Neural progenitor cell (in vitro differentiated cells): ENCODE measurements around the gene MORN5. TPM values are rescaled to one million over a fixed set of nuclear protein-coding genes. Genes with fewer than 3 reads are reported as not detected.

ENCODE experiments used
- DNase-seq: peaks from one replicate; pipeline ENCODE4 v3.0.0-alpha.2; 2016; ENCODE audit warnings: low spot score
- H2AFZ ChIP-seq: fragments of 200-600 bp; sonication (generic); replicated peaks from 2 replicates; pipeline ENCODE4 v1.6.1; 2016; ENCODE audit warnings: antibody characterized with exemption
- H3F3A ChIP-seq: fragments of 200-600 bp; sonication (generic); 2 replicates; pipeline ENCODE4 v1.6.1; 2016; ENCODE audit warnings: antibody characterized with exemption, low read depth
- H3K27ac ChIP-seq: fragments of 200-600 bp; sonication (generic); 2 replicates; pipeline ENCODE4 v1.5.1; 2016; ENCODE audit warnings: mild to moderate bottlenecking
- H3K27me3 ChIP-seq: fragments of 200-600 bp; sonication (generic); 2 replicates; pipeline ENCODE4 v1.6.1; 2016; ENCODE audit warnings: mild to moderate bottlenecking, moderate library complexity
- H3K36me3 ChIP-seq: fragments of 200-600 bp; sonication (generic); 2 replicates; pipeline ENCODE4 v1.5.1; 2016
- H3K4me1 ChIP-seq: fragments of 200-600 bp; sonication (generic); 2 replicates; pipeline ENCODE4 v1.6.1; 2016; ENCODE audit warnings: mixed run types
- H3K4me2 ChIP-seq: fragments of 200-600 bp; sonication (generic); 2 replicates; pipeline ENCODE4 v1.6.1; 2016
- H3K4me3 ChIP-seq: fragments of 200-600 bp; sonication (generic); 2 replicates; pipeline ENCODE4 v1.5.1; 2016
- H3K79me2 ChIP-seq: fragments of 200-600 bp; sonication (generic); 2 replicates; pipeline ENCODE4 v1.6.1; 2016; ENCODE audit warnings: low read depth
- H3K9ac ChIP-seq: fragments of 200-600 bp; sonication (generic); 2 replicates; pipeline ENCODE4 v1.6.1; 2016
- H3K9me3 ChIP-seq: fragments of 200-600 bp; sonication (generic); 2 replicates; pipeline ENCODE4 v1.5.1; 2016; ENCODE audit warnings: low read depth
- H4K20me1 ChIP-seq: fragments of 200-600 bp; sonication (generic); 2 replicates; pipeline ENCODE4 v1.6.1; 2016; ENCODE audit warnings: low read depth
- H3K27ac Mint-ChIP-seq: 3 replicates; pipeline ENCODE4 v1.8.0; 2021; ENCODE audit warnings: mixed read lengths
- H3K27me3 Mint-ChIP-seq: 2 replicates; pipeline ENCODE4 v1.8.0; 2022; ENCODE audit warnings: low read depth, mild to moderate bottlenecking, inconsistent platforms, moderate library complexity, mixed read lengths; ENCODE audit not compliant: insufficient read depth
- H3K36me3 Mint-ChIP-seq: 3 replicates; pipeline ENCODE4 v1.8.0; 2021; ENCODE audit warnings: mixed read lengths
- H3K4me1 Mint-ChIP-seq: 3 replicates; pipeline ENCODE4 v1.8.0; 2021; ENCODE audit warnings: mixed read lengths
- H3K4me3 Mint-ChIP-seq: 3 replicates; pipeline ENCODE4 v1.8.0; 2021; ENCODE audit warnings: mild to moderate bottlenecking, moderate library complexity, mixed read lengths
- H3K9me3 Mint-ChIP-seq: 3 replicates; pipeline ENCODE4 v1.8.0; 2020; ENCODE audit warnings: mixed read lengths
- CTCF ChIP-seq: fragments of 200-600 bp; sonication (generic); IDR thresholded peaks from 2 replicates; pipeline ENCODE4 v1.5.1; 2017; ENCODE audit warnings: antibody characterized with exemption, mild to moderate bottlenecking
- EZH2 ChIP-seq: fragments of 200-600 bp; sonication (generic); IDR thresholded peaks from 2 replicates; pipeline ENCODE4 v1.6.1; 2017; ENCODE audit warnings: antibody characterized with exemption, mild to moderate bottlenecking, moderate library complexity
- EZH2phosphoT487 ChIP-seq: fragments of 200-600 bp; sonication (generic); IDR thresholded peaks from 2 replicates; pipeline ENCODE4 v1.6.1; 2017; ENCODE audit warnings: antibody characterized with exemption
- total RNA-seq: library from RNA; depleted of rRNA; stranded (reverse); fragments of >200 nt; gene quantifications from 2 replicates; pipeline ENCODE4 v1.2.3, GENCODE V29; 2015; ENCODE audit warnings: low replicate concordance

The MORN5 gene
- total RNA-seq, 1 donor from 2014 or later: 3.7 TPM

DNA sequence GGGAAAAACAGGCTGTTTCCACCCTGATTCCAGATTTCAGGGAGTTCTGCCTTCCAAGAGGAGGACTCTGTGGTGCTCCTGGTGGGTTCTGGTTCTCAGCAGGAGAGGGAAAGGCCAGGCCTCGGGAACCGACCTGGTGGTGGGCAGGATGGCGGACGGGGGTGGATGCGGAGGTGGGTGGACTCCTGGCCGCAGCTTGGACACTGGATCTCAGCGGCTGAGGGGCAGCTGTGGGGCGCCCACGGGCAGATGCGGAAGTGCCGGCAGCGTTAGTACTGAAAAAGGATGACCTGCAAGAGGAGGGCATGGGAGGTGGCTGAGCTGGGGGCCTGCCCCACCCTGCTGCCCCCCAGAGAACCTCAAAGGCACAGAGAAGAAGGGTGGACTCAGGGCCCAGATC lies 44.8 kb downstream of the MORN5 start:
- Mint-ChIP-seq H3K36me3 (no peaks in the 10 kb centered on the region), H3K4me3 (no peak overlapping the region), H3K9me3 (peaks cover 3% of the 10 kb centered on the region), H3K4me1 (peaks cover 6% of the 10 kb centered on the region), H3K27me3 (peaks cover 18% of the 10 kb centered on the region), H3K27ac (no peak overlapping the region)
- no peak for TF ChIP-seq CTCF
- TF ChIP-seq EZH2phosphoT487: no peak
- TF ChIP-seq EZH2: no peak
- H3K36me3 ChIP-seq: no peaks in the 10 kb centered on the region
- DNase-seq: no peak
- H3K27me3 ChIP-seq: peaks cover 25% of the 10 kb centered on the region
- no peaks in the 10 kb centered on the region for H3K79me2 ChIP-seq
- H3K9me3 ChIP-seq: no peaks in the 10 kb centered on the region
- no peaks in the 10 kb centered on the region for H4K20me1 ChIP-seq
- no peaks in the 10 kb centered on the region for H3K4me1 ChIP-seq
- H3K4me3 ChIP-seq: no peak overlapping the region
- no peaks in the 10 kb centered on the region for H3F3A ChIP-seq
- no peak overlapping the region for H2AFZ ChIP-seq
- no peak overlapping the region for H3K9ac ChIP-seq
- H3K4me2 ChIP-seq: no peak overlapping the region
- H3K27ac ChIP-seq: no peak overlapping the region

GRCh38 chr9:122205176-122205575 lies 45.5 kb downstream of the MORN5 start:
- DNase-seq: no peak
- TF ChIP-seq CTCF: no peak
- no peak for TF ChIP-seq EZH2phosphoT487
- TF ChIP-seq EZH2: no peak
- H3K27ac ChIP-seq: no peak overlapping the region
- H3K4me1 ChIP-seq: no peaks in the 10 kb centered on the region
- peaks cover 3% of the 10 kb centered on the region for H3K9me3 Mint-ChIP-seq
- H3K27me3 Mint-ChIP-seq: peaks cover 16% of the 10 kb centered on the region
- H3K36me3 Mint-ChIP-seq: no peaks in the 10 kb centered on the region
- no peaks in the 10 kb centered on the region for H3F3A ChIP-seq
- peaks cover 6% of the 10 kb centered on the region for H3K4me1 Mint-ChIP-seq
- no peaks in the 10 kb centered on the region for H3K79me2 ChIP-seq
- H3K4me3 ChIP-seq: no peak overlapping the region
- no peaks in the 10 kb centered on the region for H4K20me1 ChIP-seq
- H3K36me3 ChIP-seq: no peaks in the 10 kb centered on the region
- H3K9me3 ChIP-seq: no peaks in the 10 kb centered on the region
- H3K27ac Mint-ChIP-seq: no peak overlapping the region
- no peak overlapping the region for H3K4me3 Mint-ChIP-seq
- H3K4me2 ChIP-seq: no peak overlapping the region
- H3K9ac ChIP-seq: no peak overlapping the region
- H3K27me3 ChIP-seq: peaks cover 32% of the 10 kb centered on the region
- no peak overlapping the region for H2AFZ ChIP-seq

DNA sequence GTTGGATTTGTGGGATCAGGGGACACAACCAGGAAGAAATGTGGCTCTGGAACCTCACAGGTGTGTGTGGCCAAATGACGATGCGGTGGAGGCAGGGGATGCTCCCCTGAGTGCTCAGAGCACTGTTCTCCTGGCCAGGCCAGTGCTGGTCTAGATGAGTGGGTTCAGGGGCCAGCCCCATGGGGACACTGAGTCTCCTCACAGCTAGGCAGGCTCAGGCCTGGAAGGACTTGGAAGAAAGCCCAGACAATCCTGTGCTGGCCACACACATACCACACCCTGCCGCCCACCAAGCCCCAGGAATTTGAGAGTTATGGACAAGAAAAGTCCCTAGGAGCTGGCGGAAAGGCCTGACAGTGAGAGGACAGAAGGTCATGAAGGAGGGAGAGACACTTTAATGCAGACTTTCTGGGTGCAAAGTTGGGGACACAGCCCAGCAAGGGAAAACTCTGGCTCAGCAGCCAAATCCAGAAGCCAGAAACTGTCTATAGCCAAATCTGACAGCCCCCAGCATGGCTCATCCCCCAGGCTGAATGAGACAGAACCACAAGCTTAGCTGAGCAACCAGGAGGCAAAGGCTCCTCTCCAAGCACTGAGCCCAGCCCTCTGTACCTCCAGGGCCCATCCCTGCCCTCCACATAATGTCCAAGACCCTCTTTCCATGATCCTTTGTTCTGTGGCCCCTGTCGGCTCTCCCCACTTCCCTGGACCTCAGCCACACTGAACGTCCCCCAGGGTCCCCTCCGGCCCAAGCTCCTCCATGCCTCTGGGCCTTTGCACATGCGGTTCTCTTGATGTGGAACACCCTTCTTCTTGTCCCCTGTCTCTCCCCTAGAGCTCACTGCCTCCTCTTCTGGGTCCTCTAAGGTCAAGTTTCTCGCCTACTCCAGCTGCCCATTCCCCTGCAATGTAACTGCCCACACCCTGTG lies 46.7 kb downstream of the MORN5 start:
- Mint-ChIP-seq H3K4me1 (peaks cover 6% of the 10 kb centered on the region), H3K27ac (peak overlapping the region; percentile 16), H3K27me3 (peaks cover 19% of the 10 kb centered on the region), H3K4me3 (no peak overlapping the region), H3K9me3 (peaks cover 3% of the 10 kb centered on the region), H3K36me3 (no peaks in the 10 kb centered on the region)
- no peaks in the 10 kb centered on the region for H4K20me1 ChIP-seq
- no peak overlapping the region for H3K9ac ChIP-seq
- no peaks in the 10 kb centered on the region for H3K4me1 ChIP-seq
- H3K27me3 ChIP-seq: peaks cover 44% of the 10 kb centered on the region
- no peak for TF ChIP-seq EZH2phosphoT487
- no peak for TF ChIP-seq CTCF
- no peak for TF ChIP-seq EZH2
- H3F3A ChIP-seq: no peaks in the 10 kb centered on the region
- H2AFZ ChIP-seq: no peak overlapping the region
- H3K4me2 ChIP-seq: no peak overlapping the region
- no peak overlapping the region for H3K27ac ChIP-seq
- DNase-seq: no peak
- no peaks in the 10 kb centered on the region for H3K36me3 ChIP-seq
- no peak overlapping the region for H3K4me3 ChIP-seq
- H3K79me2 ChIP-seq: no peaks in the 10 kb centered on the region
- no peaks in the 10 kb centered on the region for H3K9me3 ChIP-seq
